Endothelial cell of umbilical vein (primary cell): ENCODE data around the gene MOCS1. TPM values are rescaled to one million over a fixed set of nuclear protein-coding genes. Genes with fewer than 3 reads are reported as not detected.

Experiments
- BruUV-seq: library from RNA; stranded (reverse); fragments of 400-500 nt; replicated peaks from 2 replicates; lab custom pipeline; 2021; lab: Mats Ljungman, UMichigan
- CTCF ChIA-PET: fragments of 300-600, 350-600 bp; sonication (Branson Sonifier 250); formaldehyde crosslinking; loops from one replicate; lab custom pipeline; 2021; ENCODE audit warnings: antibody characterized with exemption, inconsistent platforms; lab: Charles Lee
- POLR2A ChIA-PET: fragments of 300-600, 350-600 bp; sonication (Branson Sonifier 250); formaldehyde crosslinking; loops from one replicate; lab custom pipeline; 2021; ENCODE audit warnings: antibody characterized with exemption, inconsistent platforms; lab: Charles Lee
- DNase-seq: peaks from one replicate; pipeline ENCODE4 v3.0.0-alpha.2; 2011; ENCODE audit warnings: low read depth, low spot score
- FAIRE-seq: peaks from 2 replicates; lab custom pipeline; 2011; peaks lifted over from hg19 to GRCh38; lab: Jason Lieb, UNC
- H2AFZ ChIP-seq: 2 replicates; pipeline ENCODE4 v1.6.0; 2012; ENCODE audit warnings: low read depth, low read length, control low read depth, inconsistent platforms
- H3K27ac ChIP-seq: 2 replicates; pipeline ENCODE4 v1.5.1; 2011; ENCODE audit warnings: low read depth, mild to moderate bottlenecking, control low read depth, low read length, moderate library complexity; ENCODE audit not compliant: insufficient read depth
- H3K27me3 ChIP-seq, 2 experiments: 2 replicates each; pipeline versions ENCODE4 v1.6.0 to v1.6.1; 2011; ENCODE audit warnings: low read length in 2 of 2, mixed read lengths in 1 of 2; ENCODE audit not compliant: control insufficient read depth in 2 of 2, insufficient read depth in 2 of 2
- H3K36me3 ChIP-seq, 2 experiments: 2 replicates in 1 of 2; 3 replicates in 1 of 2; pipeline ENCODE4 v1.5.1; 2011; ENCODE audit warnings: low read length in 2 of 2, mild to moderate bottlenecking in 1 of 2, moderate library complexity in 1 of 2; ENCODE audit not compliant: control insufficient read depth in 2 of 2, insufficient read depth in 2 of 2; ENCODE audit errors: extremely low read depth in 1 of 2
- H3K4me1 ChIP-seq: 3 replicates; pipeline ENCODE4 v1.5.1; 2011; ENCODE audit warnings: mild to moderate bottlenecking, low read length; ENCODE audit not compliant: control insufficient read depth, insufficient read depth; ENCODE audit errors: extremely low read depth
- H3K4me2 ChIP-seq: 2 replicates; pipeline ENCODE4 v1.6.1; 2011; ENCODE audit warnings: low read length, control low read depth, mixed read lengths; ENCODE audit not compliant: insufficient read depth
- H3K4me3 ChIP-seq, 3 experiments: fragments of 200-600 bp in 1 of 3; sonication (generic), shearing (Covaris generic) in 1 of 3; replicated peaks in 1 of 3; 2 replicates each; pipeline ENCODE4 v1.5.1; 2011 to 2016; ENCODE audit warnings: control low read depth in 3 of 3, low read length in 3 of 3, mild to moderate bottlenecking in 2 of 3, inconsistent platforms in 1 of 3, low read depth in 1 of 3, moderate library complexity in 1 of 3; ENCODE audit not compliant: insufficient read depth in 1 of 3
- H3K79me2 ChIP-seq: 2 replicates; pipeline ENCODE4 v1.6.0; 2012; ENCODE audit warnings: low read length, inconsistent platforms; ENCODE audit not compliant: control insufficient read depth, insufficient read depth
- H3K9ac ChIP-seq: replicated peaks from 2 replicates; pipeline ENCODE3; 2011; ENCODE audit warnings: low read length, control low read depth; ENCODE audit not compliant: insufficient read depth; ENCODE audit errors: extremely low read depth
- H3K9me1 ChIP-seq: replicated peaks from 3 replicates; pipeline ENCODE4 v1.6.0; 2011; ENCODE audit warnings: mild to moderate bottlenecking, low read length; ENCODE audit not compliant: control insufficient read depth, insufficient read depth; ENCODE audit errors: extremely low read depth
- H3K9me3 ChIP-seq: replicated peaks from 2 replicates; pipeline ENCODE4 v1.5.1; 2012; ENCODE audit warnings: low read length, inconsistent platforms; ENCODE audit not compliant: control insufficient read depth, insufficient read depth
- H4K20me1 ChIP-seq: replicated peaks from 2 replicates; pipeline ENCODE3; 2011; ENCODE audit warnings: mild to moderate bottlenecking, low read length; ENCODE audit not compliant: control insufficient read depth, insufficient read depth; ENCODE audit errors: extremely low read depth
- EZH2 ChIP-seq: IDR thresholded peaks from 2 replicates; pipeline ENCODE4 v1.6.1; 2012; ENCODE audit warnings: borderline replicate concordance, low read depth, mild to moderate bottlenecking, moderate library complexity, low read length, inconsistent platforms; ENCODE audit not compliant: severe bottlenecking
- FOS ChIP-seq: IDR thresholded peaks from 2 replicates; pipeline ENCODE4 v1.6.1; 2011; ENCODE audit warnings: mild to moderate bottlenecking, low read length, moderate library complexity, borderline replicate concordance; ENCODE audit not compliant: insufficient read depth
- GATA2 ChIP-seq: IDR thresholded peaks from 2 replicates; pipeline ENCODE4 v1.7.0; 2011; ENCODE audit warnings: low read depth, mild to moderate bottlenecking, moderate library complexity, mixed read lengths, low read length; ENCODE audit not compliant: insufficient read length, insufficient read depth
- JUN ChIP-seq: IDR thresholded peaks from 2 replicates; pipeline ENCODE4 v1.6.1; 2011; ENCODE audit warnings: borderline replicate concordance, low read depth; ENCODE audit not compliant: insufficient read length, insufficient read depth
- MAX ChIP-seq: IDR thresholded peaks from 2 replicates; pipeline ENCODE4 v1.6.1; 2011; ENCODE audit not compliant: insufficient read depth, insufficient read length
- MYC ChIP-seq: IDR thresholded peaks from one replicate; pipeline ENCODE4 v1.6.1; 2011; ENCODE audit warnings: mild to moderate bottlenecking, low read depth, low read length
- POLR2A ChIP-seq: IDR thresholded peaks from 2 replicates; pipeline ENCODE4 v1.6.1; 2012; ENCODE audit warnings: low read depth, mild to moderate bottlenecking, control low read depth, low read length
- POLR2AphosphoS5 ChIP-seq: IDR thresholded peaks from 2 replicates; pipeline ENCODE4 v1.6.1; 2012; ENCODE audit warnings: low read depth, mild to moderate bottlenecking, control low read depth, low read length, moderate library complexity; ENCODE audit not compliant: insufficient read depth
- dilution Hi-C: fragments of 300-500 bp; cut with MboI; formaldehyde crosslinking; loops from one replicate; pipeline ENCODE4 v1.15.0; 2019; ENCODE audit warnings: low sequenced_read_pairs; ENCODE audit not compliant: extremely low pct_ligation_motif_present
- intact Hi-C: fragments of 100-400 bp; cut with micrococcal nuclease; formaldehyde crosslinking; loops from one replicate; pipeline ENCODE4 v1.10.0; 2022
- polyA plus RNA-seq, 4 experiments: library from polyadenylated mRNA; depleted of rRNA in 3 of 4; stranded (reverse) in 3 of 4; unstranded in 1 of 4; fragments of >200 nt; gene quantifications; 2 replicates each; pipeline versions ENCODE4 v1.2.1 to v1.2.3, GENCODE V29; 2011 to 2012; ENCODE audit warnings: missing spikeins in 1 of 4
- total RNA-seq: library from RNA; stranded (reverse); gene quantifications from 2 replicates; pipeline ENCODE4 v1.2.3, GENCODE V29; 2021
- TF ChIP-seq, protein P1 (sequence below), 2 donors: IDR thresholded peaks; 1 replicate in 1 of 2; 2 replicates in 1 of 2; pipeline ENCODE4 v1.5.1; 2011; ENCODE audit warnings: low read length in 2 of 2, mild to moderate bottlenecking in 2 of 2, moderate library complexity in 2 of 2, control low read depth in 1 of 2, inconsistent platforms in 1 of 2, low read depth in 1 of 2; ENCODE audit not compliant: insufficient read depth in 1 of 2; ENCODE audit errors: extremely low read depth in 1 of 2

Gene MOCS1
- total and polyA plus RNA-seq, 2 donors (not counting 3 experiments of a cell fraction or from before 2014, with no cell fraction given) = 8.3 to 12.8 TPM

DNA sequence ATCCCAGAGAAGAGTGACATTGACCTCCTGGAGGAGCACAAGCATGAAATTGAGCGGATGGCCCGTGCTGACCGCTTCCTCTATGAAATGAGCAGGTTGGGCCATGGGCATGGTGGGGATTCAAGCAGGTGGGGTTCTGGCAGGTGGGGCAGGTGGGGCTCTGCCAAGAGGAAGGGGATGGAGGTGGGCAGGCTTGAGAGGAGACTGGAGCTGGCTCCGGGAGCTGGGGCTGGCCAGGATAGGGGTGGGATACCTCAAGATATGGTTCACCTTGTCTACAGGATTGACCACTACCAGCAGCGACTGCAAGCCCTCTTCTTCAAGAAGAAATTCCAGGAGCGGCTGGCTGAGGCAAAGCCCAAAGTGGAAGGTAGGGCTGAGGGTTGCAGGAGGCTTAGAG is 42.9 kb downstream of the MOCS1 start:
- dilution Hi-C loops (no loop called here), intact Hi-C loops (loop anchor here (5.0 kb wide), 1 partner anchor 99 kb away; the partner anchor contains the start of gene DAAM2)
- H3K36me3 ChIP-seq = no peaks in the 10 kb centered on the region
- no peak overlapping the region for H3K9ac ChIP-seq
- TF ChIP-seq POLR2AphosphoS5 = no peak
- TF ChIP-seq, protein P1, sequence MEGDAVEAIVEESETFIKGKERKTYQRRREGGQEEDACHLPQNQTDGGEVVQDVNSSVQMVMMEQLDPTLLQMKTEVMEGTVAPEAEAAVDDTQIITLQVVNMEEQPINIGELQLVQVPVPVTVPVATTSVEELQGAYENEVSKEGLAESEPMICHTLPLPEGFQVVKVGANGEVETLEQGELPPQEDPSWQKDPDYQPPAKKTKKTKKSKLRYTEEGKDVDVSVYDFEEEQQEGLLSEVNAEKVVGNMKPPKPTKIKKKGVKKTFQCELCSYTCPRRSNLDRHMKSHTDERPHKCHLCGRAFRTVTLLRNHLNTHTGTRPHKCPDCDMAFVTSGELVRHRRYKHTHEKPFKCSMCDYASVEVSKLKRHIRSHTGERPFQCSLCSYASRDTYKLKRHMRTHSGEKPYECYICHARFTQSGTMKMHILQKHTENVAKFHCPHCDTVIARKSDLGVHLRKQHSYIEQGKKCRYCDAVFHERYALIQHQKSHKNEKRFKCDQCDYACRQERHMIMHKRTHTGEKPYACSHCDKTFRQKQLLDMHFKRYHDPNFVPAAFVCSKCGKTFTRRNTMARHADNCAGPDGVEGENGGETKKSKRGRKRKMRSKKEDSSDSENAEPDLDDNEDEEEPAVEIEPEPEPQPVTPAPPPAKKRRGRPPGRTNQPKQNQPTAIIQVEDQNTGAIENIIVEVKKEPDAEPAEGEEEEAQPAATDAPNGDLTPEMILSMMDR (IDR thresholded peaks at IDR 0.05; ENCODE audit: extremely low read depth in 1 of 2, insufficient read depth in 1 of 2, low read depth in 1 of 2, low read length in 2 of 2) = no peak
- no peak for TF ChIP-seq POLR2A
- no peak for TF ChIP-seq JUN
- no peak for TF ChIP-seq FOS
- TF ChIP-seq MAX = no peak
- TF ChIP-seq EZH2 = no peak
- no peak for TF ChIP-seq MYC
- no peak for TF ChIP-seq GATA2
- ChIA-PET CTCF (interaction anchor here (1.0 to 13.2 kb wide), 9 partner anchors 9 to 544 kb away, joined by 3 to 313 read pairs (median 5); partner anchors contain the start of gene MOCS1), POLR2A (no interaction called here)
- H2AFZ ChIP-seq = no peak overlapping the region
- no peaks in the 10 kb centered on the region for H3K79me2 ChIP-seq
- no peaks in the 10 kb centered on the region for H4K20me1 ChIP-seq
- H3K27ac ChIP-seq = no peak overlapping the region
- no TSS peak for BruUV-seq
- H3K4me3 ChIP-seq = no peak overlapping the region
- DNase-seq (no peak), FAIRE-seq (no peak)
- peaks cover 19% of the 10 kb centered on the region for H3K4me1 ChIP-seq
- no peak overlapping the region for H3K4me2 ChIP-seq
- no peaks in the 10 kb centered on the region for H3K9me1 ChIP-seq
- H3K9me3 ChIP-seq = no peaks in the 10 kb centered on the region
- H3K27me3 ChIP-seq = no peaks in the 10 kb centered on the region
